H9 (cell line): Measurements from ENCODE around the gene BRPF1. TPM values are rescaled to one million over a fixed set of nuclear protein-coding genes. Genes with fewer than 3 reads are reported as not detected.

Experiments
- DNase-seq: peaks from one replicate; pipeline ENCODE4 v3.0.0-alpha.2; 2017
- H2AFZ ChIP-seq: one replicate; pipeline ENCODE4 v1.6.1; 2013; ENCODE audit warnings: mild to moderate bottlenecking, low read length, control low read depth, moderate library complexity
- H2AK5ac ChIP-seq: 2 replicates; pipeline ENCODE4 v1.6.1; 2013; ENCODE audit warnings: low read length, control low read depth, mixed read lengths; ENCODE audit not compliant: insufficient read length
- H2BK120ac ChIP-seq: one replicate; pipeline ENCODE4 v1.6.1; 2013; ENCODE audit warnings: low read depth, mild to moderate bottlenecking, low read length, control low read depth, inconsistent platforms; ENCODE audit not compliant: poor library complexity, severe bottlenecking
- H2BK12ac ChIP-seq: 2 replicates; pipeline ENCODE4 v1.6.1; 2013; ENCODE audit warnings: low read length, control low read depth, mixed read lengths, low read depth; ENCODE audit not compliant: insufficient read length
- H2BK15ac ChIP-seq: 2 replicates; pipeline ENCODE4 v1.6.1; 2013; ENCODE audit warnings: low read depth, low read length, control low read depth
- H2BK20ac ChIP-seq: one replicate; pipeline ENCODE4 v1.6.1; 2013; ENCODE audit warnings: low read depth, mild to moderate bottlenecking, low read length, control low read depth, inconsistent platforms; ENCODE audit not compliant: poor library complexity, severe bottlenecking
- H2BK5ac ChIP-seq: 2 replicates; pipeline ENCODE4 v1.6.1; 2013; ENCODE audit warnings: low read length, control low read depth, mixed read lengths; ENCODE audit not compliant: insufficient read length
- H3K14ac ChIP-seq: 2 replicates; pipeline ENCODE4 v1.6.1; 2013; ENCODE audit warnings: low read length, control low read depth; ENCODE audit not compliant: insufficient read depth
- H3K18ac ChIP-seq: 2 replicates; pipeline ENCODE4 v1.6.1; 2013; ENCODE audit warnings: low read depth, mild to moderate bottlenecking, mixed read lengths, low read length, control low read depth; ENCODE audit not compliant: insufficient read length
- H3K23ac ChIP-seq: 2 replicates; pipeline ENCODE4 v1.6.1; 2013; ENCODE audit warnings: low read length, control low read depth, mixed read lengths, low read depth; ENCODE audit not compliant: insufficient read length
- H3K23me2 ChIP-seq: 2 replicates; pipeline ENCODE4 v1.6.1; 2013; ENCODE audit warnings: low read depth, mild to moderate bottlenecking, mixed read lengths, low read length, control low read depth; ENCODE audit not compliant: insufficient read length, poor library complexity, severe bottlenecking
- H3K27ac ChIP-seq: 2 replicates; pipeline ENCODE4 v1.5.1; 2013; ENCODE audit warnings: low read length, control low read depth, mixed read lengths, low read depth; ENCODE audit not compliant: insufficient read length
- H3K27me3 ChIP-seq: 2 replicates; pipeline ENCODE4 v1.6.1; 2013; ENCODE audit warnings: low read length, control low read depth, inconsistent platforms; ENCODE audit not compliant: insufficient read depth
- H3K4ac ChIP-seq: 2 replicates; pipeline ENCODE4 v1.6.1; 2013; ENCODE audit warnings: low read depth, mild to moderate bottlenecking, control low read depth, inconsistent platforms, low read length, moderate library complexity
- H3K4me1 ChIP-seq: 2 replicates; pipeline ENCODE4 v1.6.1; 2013; ENCODE audit warnings: low read length, control low read depth, inconsistent platforms; ENCODE audit not compliant: insufficient read depth
- H3K4me2 ChIP-seq: 2 replicates; pipeline ENCODE4 v1.6.1; 2013; ENCODE audit warnings: low read length, control low read depth, mixed read lengths; ENCODE audit not compliant: insufficient read length, insufficient read depth
- H3K56ac ChIP-seq: 2 replicates; pipeline ENCODE4 v1.6.1; 2013; ENCODE audit warnings: low read depth, mild to moderate bottlenecking, mixed read lengths, low read length, control low read depth; ENCODE audit not compliant: insufficient read length
- H3K79me1 ChIP-seq: 2 replicates; pipeline ENCODE4 v1.6.1; 2013; ENCODE audit warnings: low read depth, mild to moderate bottlenecking, moderate library complexity, low read length, control low read depth, inconsistent platforms; ENCODE audit not compliant: insufficient read depth, poor library complexity, severe bottlenecking
- H3K79me2 ChIP-seq: 2 replicates; pipeline ENCODE4 v1.6.1; 2013; ENCODE audit warnings: low read length, control low read depth, inconsistent platforms; ENCODE audit not compliant: insufficient read depth
- H3K9ac ChIP-seq: 2 replicates; pipeline ENCODE4 v1.6.1; 2013; ENCODE audit warnings: low read length, control low read depth, mixed read lengths; ENCODE audit not compliant: insufficient read length; ENCODE audit errors: extremely low read depth
- H3K9me3 ChIP-seq: one replicate; pipeline ENCODE4 v1.6.1; 2013; ENCODE audit warnings: low read depth, low read length, inconsistent platforms; ENCODE audit not compliant: control insufficient read depth
- H3T11ph ChIP-seq: one replicate; pipeline ENCODE4 v1.6.1; 2013; ENCODE audit warnings: mild to moderate bottlenecking, low read length, control low read depth, inconsistent platforms
- H4K20me1 ChIP-seq: one replicate; pipeline ENCODE4 v1.6.1; 2013; ENCODE audit not compliant: control insufficient read depth, insufficient read length, insufficient read depth
- H4K5ac ChIP-seq: 2 replicates; pipeline ENCODE4 v1.6.1; 2013; ENCODE audit warnings: low read depth, mild to moderate bottlenecking, mixed read lengths, low read length, control low read depth; ENCODE audit not compliant: insufficient read length
- H4K8ac ChIP-seq: replicated peaks from 2 replicates; pipeline ENCODE4 v1.6.1; 2013; ENCODE audit warnings: low read length, control low read depth, mixed read lengths, low read depth; ENCODE audit not compliant: insufficient read length
- H4K91ac ChIP-seq: 2 replicates; pipeline ENCODE4 v1.6.1; 2013; ENCODE audit warnings: low read depth, mild to moderate bottlenecking, moderate library complexity, mixed read lengths, low read length, control low read depth; ENCODE audit not compliant: insufficient read length
- H3K27ac Mint-ChIP-seq, 3 experiments: 2 replicates in 2 of 3; 3 replicates in 1 of 3; pipeline ENCODE4 v1.8.0; 2020 to 2021; ENCODE audit warnings: mixed read lengths in 3 of 3, mild to moderate bottlenecking in 1 of 3, moderate library complexity in 1 of 3
- H3K27me3 Mint-ChIP-seq: 2 replicates; pipeline ENCODE4 v1.8.0; 2021; ENCODE audit warnings: low read depth, mild to moderate bottlenecking, moderate library complexity, mixed read lengths
- H3K36me3 Mint-ChIP-seq, 3 experiments: 2 replicates in 2 of 3; 3 replicates in 1 of 3; pipeline ENCODE4 v1.8.0; 2020 to 2021; ENCODE audit warnings: low read depth in 3 of 3, mixed read lengths in 3 of 3; ENCODE audit not compliant: insufficient read depth in 1 of 3
- H3K4me1 Mint-ChIP-seq, 2 experiments: 2 replicates each; pipeline ENCODE4 v1.8.0; 2020; ENCODE audit warnings: mixed read lengths in 2 of 2
- H3K4me3 Mint-ChIP-seq, 2 experiments: 2 replicates in 1 of 2; 3 replicates in 1 of 2; pipeline ENCODE4 v1.8.0; 2020 to 2021; ENCODE audit warnings: mild to moderate bottlenecking in 2 of 2, mixed read lengths in 2 of 2, moderate library complexity in 1 of 2
- H3K9me3 Mint-ChIP-seq, 2 experiments: 2 replicates in 1 of 2; 3 replicates in 1 of 2; pipeline ENCODE4 v1.8.0; 2020; ENCODE audit warnings: mild to moderate bottlenecking in 2 of 2, mixed read lengths in 2 of 2, moderate library complexity in 1 of 2
- WGBS: extraction: QIAGEN DNeasy Blood & Tissue Kit; methylation state at CpG from one replicate; pipeline ENCODE4 v1.1.7; 2013; ENCODE audit warnings: missing lambda C conversion rate, low lambda C conversion rate, mixed read lengths; ENCODE audit not compliant: insufficient read length; ENCODE audit errors: extremely low coverage; 5-methylcytosine and 5-hydroxymethylcytosine counted together
- total RNA-seq: library from RNA; stranded (reverse); gene quantifications from 2 replicates; pipeline ENCODE4 v1.2.1, GENCODE V29; 2021
- TF ChIP-seq, protein P1 (sequence below): fragments of 200-600 bp; sonication (generic); conservative IDR thresholded peaks from 3 replicates; pipeline ENCODE4 v1.8.0; 2021; ENCODE audit warnings: antibody characterized with exemption, mild to moderate bottlenecking

The BRPF1 gene
- total RNA-seq, 1 experiment from 2014 or later, result 38.6 TPM

DNA sequence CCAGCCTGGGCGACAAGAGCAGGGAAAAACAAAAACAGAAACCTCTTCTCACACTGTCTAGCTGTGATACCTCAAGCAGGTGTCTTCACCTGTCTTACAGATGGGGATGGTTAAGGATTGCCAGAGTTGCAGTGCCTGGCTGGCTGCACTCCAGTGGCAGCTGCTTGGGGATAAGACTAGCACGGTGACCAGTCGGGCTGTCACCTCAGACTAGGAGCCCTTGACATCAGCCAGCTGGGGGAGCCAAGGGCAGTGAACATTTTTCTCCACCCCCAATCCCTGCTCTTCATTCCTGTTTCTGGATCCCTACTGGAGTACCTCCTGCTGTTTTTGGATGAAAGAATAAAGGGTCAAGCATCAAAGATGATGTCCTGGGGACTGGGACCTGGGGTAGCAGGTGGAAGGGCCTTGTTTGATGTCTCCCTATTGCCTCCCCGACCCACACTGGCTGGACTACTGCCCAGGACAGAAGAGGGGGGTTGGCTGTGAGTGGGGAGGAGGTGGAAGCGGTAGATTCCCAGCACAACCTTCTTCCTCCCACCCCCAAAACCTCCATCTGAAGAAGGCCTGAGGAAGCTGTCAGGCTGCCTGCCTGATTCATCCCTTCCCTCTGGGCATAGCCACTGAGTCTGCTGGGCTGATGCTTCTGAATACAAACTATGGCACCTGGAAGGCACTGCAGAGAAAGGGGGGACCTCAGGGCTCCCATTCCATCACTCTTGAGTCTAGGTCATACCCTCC is 34.9 kb upstream of the BRPF1 start:
- Mint-ChIP-seq H3K27ac (no peak overlapping the region), H3K9me3 (no peaks in the 10 kb centered on the region), H3K4me1 (no peaks in the 10 kb centered on the region; a peak in 1 of 4 replicates), H3K27me3 (no peaks in the 10 kb centered on the region; the same call in 1 of the 2 replicates), H3K4me3 (no peak overlapping the region), H3K36me3 (peaks cover 0 to 18% (median 3%) of the 10 kb centered on the region in 3 experiments; a peak in 5 of 7 replicates)
- Histone ChIP-seq H2BK120ac (no peak overlapping the region), H2BK15ac (no peak overlapping the region), H2AFZ (no peak overlapping the region), H3K4me2 (no peak overlapping the region), H2BK20ac (no peak overlapping the region), H3K27me3 (no peaks in the 10 kb centered on the region), H3K9ac (no peak overlapping the region), H3K23me2 (no peaks in the 10 kb centered on the region), H2BK5ac (no peak overlapping the region), H3K79me2 (no peaks in the 10 kb centered on the region), H3K4me1 (no peaks in the 10 kb centered on the region), H4K91ac (no peak overlapping the region), H3T11ph (no peak overlapping the region), H2BK12ac (no peak overlapping the region), H2AK5ac (no peak overlapping the region), H3K9me3 (no peaks in the 10 kb centered on the region), H3K4ac (no peak overlapping the region), H3K23ac (no peak overlapping the region), H3K79me1 (no peaks in the 10 kb centered on the region), H3K56ac (no peak overlapping the region), H4K8ac (no peak overlapping the region), H3K18ac (no peak overlapping the region), H3K14ac (no peak overlapping the region), H4K5ac (no peak overlapping the region), H4K20me1 (no peaks in the 10 kb centered on the region), H3K27ac (no peak overlapping the region)
- TF ChIP-seq, protein P1, sequence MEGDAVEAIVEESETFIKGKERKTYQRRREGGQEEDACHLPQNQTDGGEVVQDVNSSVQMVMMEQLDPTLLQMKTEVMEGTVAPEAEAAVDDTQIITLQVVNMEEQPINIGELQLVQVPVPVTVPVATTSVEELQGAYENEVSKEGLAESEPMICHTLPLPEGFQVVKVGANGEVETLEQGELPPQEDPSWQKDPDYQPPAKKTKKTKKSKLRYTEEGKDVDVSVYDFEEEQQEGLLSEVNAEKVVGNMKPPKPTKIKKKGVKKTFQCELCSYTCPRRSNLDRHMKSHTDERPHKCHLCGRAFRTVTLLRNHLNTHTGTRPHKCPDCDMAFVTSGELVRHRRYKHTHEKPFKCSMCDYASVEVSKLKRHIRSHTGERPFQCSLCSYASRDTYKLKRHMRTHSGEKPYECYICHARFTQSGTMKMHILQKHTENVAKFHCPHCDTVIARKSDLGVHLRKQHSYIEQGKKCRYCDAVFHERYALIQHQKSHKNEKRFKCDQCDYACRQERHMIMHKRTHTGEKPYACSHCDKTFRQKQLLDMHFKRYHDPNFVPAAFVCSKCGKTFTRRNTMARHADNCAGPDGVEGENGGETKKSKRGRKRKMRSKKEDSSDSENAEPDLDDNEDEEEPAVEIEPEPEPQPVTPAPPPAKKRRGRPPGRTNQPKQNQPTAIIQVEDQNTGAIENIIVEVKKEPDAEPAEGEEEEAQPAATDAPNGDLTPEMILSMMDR, result no peak
- no peak for DNase-seq
- WGBS, result no CpG with 5 or more reads among the region's 5 CpGs
